Measurements from ENCODE around the gene MUC6.

The MUC6 gene

GRCh38 chr11:1082346-1082727 is 45.8 kb upstream of the MUC6 start:
- no peak for TF ChIP-seq CTCF (IDR thresholded peaks at IDR 0.05; ENCODE audit: insufficient read depth, low read depth, low read length, missing control alignments)
- DNase-seq (ENCODE audit: low read depth): no peak
- no peak overlapping the region for H3K4me3 ChIP-seq (ENCODE audit: low read length)

GRCh38 chr11:1081601-1082311 is 45.2 kb upstream of the MUC6 start:
- DNase-seq (ENCODE audit: low read depth): no peak
- no peak for TF ChIP-seq CTCF (IDR thresholded peaks at IDR 0.05; ENCODE audit: insufficient read depth, low read depth, low read length, missing control alignments)
- no peak overlapping the region for H3K4me3 ChIP-seq (ENCODE audit: low read length)

DNA sequence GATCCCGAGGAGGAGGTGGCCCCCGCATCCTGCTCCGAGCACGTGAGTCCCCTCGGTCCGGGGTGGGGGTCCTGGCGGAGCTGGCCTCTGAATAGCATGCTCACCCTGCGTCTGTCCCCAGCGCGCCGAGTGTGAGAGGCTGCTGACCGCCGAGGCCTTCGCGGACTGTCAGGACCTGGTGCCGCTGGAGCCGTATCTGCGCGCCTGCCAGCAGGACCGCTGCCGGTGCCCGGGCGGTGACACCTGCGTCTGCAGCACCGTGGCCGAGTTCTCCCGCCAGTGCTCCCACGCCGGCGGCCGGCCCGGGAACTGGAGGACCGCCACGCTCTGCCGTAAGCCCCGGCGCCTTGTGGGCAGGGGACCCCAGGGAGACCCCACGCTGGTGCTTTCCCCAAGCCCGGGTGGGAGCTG is 41.7 kb upstream of the MUC6 start:
- H3K4me3 ChIP-seq (ENCODE audit: low read length): no peak overlapping the region
- no peak for DNase-seq (ENCODE audit: low read depth)
- no peak for TF ChIP-seq CTCF (IDR thresholded peaks at IDR 0.05; ENCODE audit: insufficient read depth, low read depth, low read length, missing control alignments)

- no peak for TF ChIP-seq CTCF (IDR thresholded peaks at IDR 0.05; ENCODE audit: insufficient read depth, low read depth, low read length, missing control alignments)
- no peak overlapping the region for H3K4me3 ChIP-seq (ENCODE audit: low read length)
- no peak for DNase-seq (ENCODE audit: low read depth)
Observed at GRCh38 chr11:1077417-1078119, 41.0 kb upstream of the MUC6 start.

- no peak for DNase-seq (ENCODE audit: low read depth)
- TF ChIP-seq CTCF (IDR thresholded peaks at IDR 0.05; ENCODE audit: insufficient read depth, low read depth, low read length, missing control alignments): no peak
Observed at GRCh38 chr11:1077033-1077416, 40.5 kb upstream of the MUC6 start.

GRCh38 chr11:1076061-1076665 is 39.6 kb upstream of the MUC6 start:
- no peak overlapping the region for H3K4me3 ChIP-seq (ENCODE audit: low read length)
- TF ChIP-seq CTCF (IDR thresholded peaks at IDR 0.05; ENCODE audit: insufficient read depth, low read depth, low read length, missing control alignments): no peak
- DNase-seq (ENCODE audit: low read depth): no peak

More at GRCh38 chr11:1077033-1077416, 40.5 kb upstream of the MUC6 start:
- H3K4me3 ChIP-seq (ENCODE audit: low read length): no peak overlapping the region

All from epithelial cell of esophagus (primary cell).